ENCODE data around the gene SLC1A7. TPM values are rescaled to one million over a fixed set of nuclear protein-coding genes. Genes with fewer than 3 reads are reported as not detected.

SLC1A7 gene
- total RNA-seq, 4 donors from 2014 or later = 4.7 to 12.8 (median 9.4) TPM; not detected in 1

DNA sequence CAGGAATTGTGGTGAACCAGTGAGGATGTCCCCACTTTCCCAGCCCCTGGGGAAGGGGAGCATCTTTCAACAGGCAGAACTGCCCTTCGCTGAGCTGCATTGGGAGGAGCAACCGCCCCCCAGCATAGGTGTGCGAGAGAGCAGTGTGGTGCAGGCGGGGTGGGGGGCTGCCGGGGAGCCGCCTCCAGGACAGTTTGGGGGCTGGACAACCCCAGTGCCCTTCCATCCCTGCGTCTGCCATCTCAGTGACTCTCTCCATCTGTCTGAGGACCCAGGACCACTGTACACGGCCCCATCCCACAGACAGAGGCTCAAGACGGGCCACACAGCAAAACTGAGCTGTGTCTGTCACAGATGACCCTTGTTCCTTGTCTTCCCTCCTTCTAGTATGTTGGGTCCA, 66.3 kb downstream of the SLC1A7 start:
- TF ChIP-seq CTCF (IDR thresholded peaks at IDR 0.05) (no peak), POLR2A (IDR thresholded peaks at IDR 0.05) (no peak)
- peak in 1 of 3 donors; percentile 43 for DNase-seq
- Histone ChIP-seq H3K27ac (peak overlapping the region in 1 of 4 donors; percentile 49), H3K36me3 (no peaks in the 10 kb centered on the region), H3K4me3 (no peak overlapping the region), H3K27me3 (no peaks in the 10 kb centered on the region), H3K4me1 (no peaks in the 10 kb centered on the region), H3K9me3 (no peaks in the 10 kb centered on the region)

GRCh38 chr1:53075761-53076163, 66.7 kb downstream of the SLC1A7 start:
- H3K9me3 ChIP-seq = no peaks in the 10 kb centered on the region
- peak in 2 of 3 donors; percentile 68 to 80 for DNase-seq
- H3K36me3 ChIP-seq = no peaks in the 10 kb centered on the region
- no peak for TF ChIP-seq CTCF (IDR thresholded peaks at IDR 0.05)
- TF ChIP-seq POLR2A (IDR thresholded peaks at IDR 0.05) = no peak
- no peak overlapping the region for H3K4me3 ChIP-seq
- no peaks in the 10 kb centered on the region for H3K4me1 ChIP-seq
- H3K27me3 ChIP-seq = no peaks in the 10 kb centered on the region
- H3K27ac ChIP-seq = peak overlapping the region in 1 of 4 donors; percentile 49

DNA sequence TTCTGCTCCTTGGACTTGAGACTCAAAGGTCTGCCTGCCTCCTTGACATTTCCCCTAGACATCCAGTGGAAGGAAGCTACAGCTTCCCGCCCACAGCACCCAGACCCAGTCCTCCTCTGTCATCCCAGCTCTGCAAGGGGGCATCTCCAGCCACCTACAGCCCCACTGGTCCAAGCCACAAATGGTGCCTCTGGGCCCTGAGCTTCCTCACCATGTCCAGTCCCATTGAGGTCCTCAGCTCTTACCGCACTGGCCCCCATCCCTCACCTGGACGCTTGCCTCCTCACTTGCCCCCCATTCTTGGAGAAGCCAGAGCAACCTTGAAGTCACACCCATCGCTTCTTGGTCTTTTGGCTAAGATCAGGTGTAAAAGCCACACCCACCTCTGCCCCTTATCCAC, 67.2 kb downstream of the SLC1A7 start:
- Histone ChIP-seq H3K27ac (peak overlapping the region in 1 of 4 donors; percentile 9), H3K4me1 (no peaks in the 10 kb centered on the region), H3K36me3 (no peaks in the 10 kb centered on the region), H3K4me3 (no peak overlapping the region), H3K27me3 (no peaks in the 10 kb centered on the region), H3K9me3 (no peaks in the 10 kb centered on the region)
- no peak for TF ChIP-seq POLR2A (IDR thresholded peaks at IDR 0.05)
- no peak for TF ChIP-seq CTCF (IDR thresholded peaks at IDR 0.05)
- peak in 2 of 3 donors; percentile 36 to 44 for DNase-seq

DNA sequence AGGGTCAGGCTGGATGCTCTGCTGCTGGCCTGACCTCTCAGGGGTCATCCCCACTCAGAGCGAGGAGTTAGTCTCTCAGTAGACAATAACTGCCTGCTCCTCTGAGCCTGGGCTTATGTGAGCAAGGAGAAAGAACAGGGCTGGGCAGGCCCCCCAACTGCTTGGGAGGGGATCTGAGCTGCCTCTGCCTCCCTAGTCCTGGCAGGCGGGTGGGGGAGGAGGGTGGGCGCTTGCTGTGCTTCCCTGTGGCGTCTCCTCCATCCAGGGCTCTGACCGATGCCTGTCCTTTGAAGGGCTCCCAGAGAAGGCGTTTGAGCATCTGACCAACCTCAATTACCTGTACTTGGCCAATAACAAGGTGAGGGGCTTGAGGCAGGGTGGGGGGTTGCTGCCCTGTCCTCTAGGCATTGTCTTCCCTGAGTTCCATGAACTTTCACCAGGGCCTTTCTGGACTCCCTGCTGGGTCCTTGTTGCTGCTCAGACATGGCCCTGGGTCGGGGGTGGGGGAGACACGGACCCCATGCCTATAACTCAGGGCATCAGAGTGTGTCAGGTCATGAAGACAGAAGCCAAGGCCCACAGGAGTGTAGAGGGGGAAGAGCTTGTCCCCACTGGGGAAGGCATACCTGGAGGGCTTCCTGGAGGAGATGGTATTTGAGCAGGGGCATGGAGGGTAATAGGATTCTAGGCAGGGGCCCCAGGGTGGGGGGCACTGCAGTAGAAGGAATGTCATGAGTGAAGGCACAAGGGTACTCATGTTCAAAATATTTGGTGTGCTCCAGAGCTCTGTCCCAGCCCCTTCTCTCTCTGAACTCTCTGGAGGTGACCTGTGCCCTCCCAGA, 67.9 kb downstream of the SLC1A7 start:
- no peaks in the 10 kb centered on the region for H3K4me1 ChIP-seq
- H3K4me3 ChIP-seq = no peak overlapping the region
- no peaks in the 10 kb centered on the region for H3K27me3 ChIP-seq
- H3K9me3 ChIP-seq = no peaks in the 10 kb centered on the region
- peak in 1 of 3 donors; percentile 38 for DNase-seq
- no peaks in the 10 kb centered on the region for H3K36me3 ChIP-seq
- no peak overlapping the region for H3K27ac ChIP-seq
- no peak for TF ChIP-seq POLR2A (IDR thresholded peaks at IDR 0.05)
- TF ChIP-seq CTCF (IDR thresholded peaks at IDR 0.05) = no peak

DNA sequence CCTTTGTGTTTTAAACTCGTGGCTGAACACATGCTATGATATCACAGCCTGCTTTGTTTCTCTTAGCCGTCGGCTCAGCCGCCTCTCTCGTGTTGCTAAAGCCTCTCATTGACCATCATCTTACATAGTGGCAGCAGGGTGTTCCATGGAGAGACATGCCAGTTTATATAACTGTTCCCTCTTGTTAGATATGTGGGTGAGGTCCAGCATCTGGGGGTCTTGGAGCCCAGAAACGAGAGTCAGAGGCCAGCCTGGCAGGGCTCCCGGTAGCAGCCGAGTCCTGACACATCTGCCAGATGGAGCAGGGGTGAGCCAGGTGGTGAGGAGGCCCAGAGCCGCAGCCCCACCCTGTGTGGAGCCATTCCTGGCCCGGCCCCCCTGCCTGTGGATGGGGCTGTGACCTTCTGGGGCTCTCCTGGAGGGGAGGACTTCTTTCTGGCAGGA, 68.5 kb downstream of the SLC1A7 start:
- H3K36me3 ChIP-seq = no peaks in the 10 kb centered on the region
- H3K27me3 ChIP-seq = no peaks in the 10 kb centered on the region
- no peaks in the 10 kb centered on the region for H3K4me1 ChIP-seq
- no peak overlapping the region for H3K4me3 ChIP-seq
- H3K9me3 ChIP-seq = no peaks in the 10 kb centered on the region
- DNase-seq = peak in 2 of 3 donors; percentile 29 to 49
- no peak overlapping the region for H3K27ac ChIP-seq
- TF ChIP-seq POLR2A (IDR thresholded peaks at IDR 0.05) (no peak), CTCF (IDR thresholded peaks at IDR 0.05) (no peak)

Data from Peyer's patch (tissue), 4 donors.